ENCODE results near the gene MYL6. TPM values are rescaled to one million over a fixed set of nuclear protein-coding genes. Genes with fewer than 3 reads are reported as not detected.

Gene MYL6
- polyA plus RNA-seq, 3 donors from 2014 or later = 2,998 to 5,712 (median 4,230) TPM

- H3K27me3 Mint-ChIP-seq (ENCODE audit: low read depth in 3 of 3) = peaks cover 10 to 17% (median 10%) of the 10 kb centered on the region in 3 donors
- peak overlapping the region in 1 of 6 donors; percentile 48 for H3K27ac Mint-ChIP-seq
- H3K4me1 Mint-ChIP-seq = peaks cover 47 to 52% of the 10 kb centered on the region in 2 donors
- peaks cover 3 to 8% (median 6%) of the 10 kb centered on the region in 3 donors for H3K36me3 Mint-ChIP-seq
- no peak overlapping the region for H3K4me3 Mint-ChIP-seq
- no peak for DNase-seq
- no peaks in the 10 kb centered on the region for H3K9me3 Mint-ChIP-seq
Observed at GRCh38 chr12:56121204-56121870, 36.8 kb upstream of the MYL6 start.

DNA sequence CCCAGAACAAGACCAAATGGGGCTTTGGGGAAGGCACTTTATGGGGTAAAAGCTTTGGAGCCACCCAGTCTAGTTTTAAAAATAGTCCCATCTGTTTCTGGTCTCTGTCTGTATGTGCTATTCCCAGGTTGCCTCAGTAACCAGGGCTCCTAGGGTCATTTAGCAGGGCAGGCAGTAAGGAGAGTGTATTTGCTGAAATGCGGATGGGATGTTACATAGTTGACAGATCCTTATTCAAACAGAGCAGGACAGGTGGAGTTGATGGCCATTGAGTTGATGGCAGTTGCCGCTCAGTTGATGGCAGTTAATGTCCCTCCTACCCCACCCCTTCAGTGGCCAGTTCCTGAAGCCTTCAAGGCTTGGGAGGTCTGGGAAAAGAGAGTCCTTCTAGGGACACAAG is 35.5 kb upstream of the MYL6 start:
- peaks cover 48 to 52% of the 10 kb centered on the region in 2 donors for H3K4me1 Mint-ChIP-seq
- no peaks in the 10 kb centered on the region for H3K9me3 Mint-ChIP-seq
- H3K4me3 Mint-ChIP-seq = no peak overlapping the region
- peaks cover 2 to 3% (median 3%) of the 10 kb centered on the region in 3 donors for H3K36me3 Mint-ChIP-seq
- peak overlapping the region in 2 of 6 donors; percentile 1 to 56 for H3K27ac Mint-ChIP-seq
- DNase-seq = no peak
- peaks cover 7 to 17% (median 8%) of the 10 kb centered on the region in 3 donors for H3K27me3 Mint-ChIP-seq (ENCODE audit: low read depth in 3 of 3)

DNA sequence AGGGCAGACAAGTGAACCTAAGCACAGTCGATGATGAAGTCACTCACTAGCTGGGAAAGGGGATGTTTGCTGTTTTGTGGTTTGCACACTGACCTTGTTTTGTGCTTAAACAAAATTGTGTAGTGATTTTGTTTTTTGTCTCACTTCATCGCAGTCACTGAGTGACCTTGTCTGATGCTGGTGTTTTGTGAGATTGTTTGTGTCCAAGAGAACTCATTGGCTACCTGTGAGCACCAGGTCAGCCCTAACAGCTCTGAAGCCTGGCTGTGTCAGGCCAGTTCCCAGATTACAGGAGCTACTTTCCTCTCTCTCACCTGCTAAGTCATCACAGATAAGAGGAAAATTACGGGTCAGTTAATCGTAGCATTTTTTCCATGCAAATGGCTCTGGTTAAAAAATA is 34.0 kb upstream of the MYL6 start:
- Mint-ChIP-seq H3K4me3 (peak overlapping the region in 1 of 5 donors; percentile 2), H3K9me3 (no peaks in the 10 kb centered on the region), H3K4me1 (peaks cover 38 to 43% of the 10 kb centered on the region in 2 donors), H3K27me3 (ENCODE audit: low read depth in 3 of 3) (peaks cover 5 to 21% (median 8%) of the 10 kb centered on the region in 3 donors), H3K36me3 (no peaks in the 10 kb centered on the region), H3K27ac (peak overlapping the region in 3 of 6 donors; percentile 2 to 24 (median 18))
- DNase-seq = no peak

- H3K27me3 Mint-ChIP-seq (ENCODE audit: low read depth in 3 of 3) = peaks cover 7 to 21% (median 10%) of the 10 kb centered on the region in 3 donors
- peaks cover 51 to 61% of the 10 kb centered on the region in 2 donors for H3K4me1 Mint-ChIP-seq
- peak overlapping the region; percentile 94 to 98 (median 97) for H3K27ac Mint-ChIP-seq
- no peak for DNase-seq
- H3K36me3 Mint-ChIP-seq = peaks cover 13 to 20% (median 13%) of the 10 kb centered on the region in 3 donors
- peak overlapping the region; percentile 50 to 99 (median 97) for H3K4me3 Mint-ChIP-seq
- H3K9me3 Mint-ChIP-seq = no peaks in the 10 kb centered on the region
Observed at GRCh38 chr12:56126732-56127239, 31.4 kb upstream of the MYL6 start.

- H3K27me3 Mint-ChIP-seq (ENCODE audit: low read depth in 3 of 3) = peaks cover 7 to 21% (median 10%) of the 10 kb centered on the region in 3 donors
- no peak for DNase-seq
- peaks cover 55 to 68% of the 10 kb centered on the region in 2 donors for H3K4me1 Mint-ChIP-seq
- no peaks in the 10 kb centered on the region for H3K9me3 Mint-ChIP-seq
- H3K4me3 Mint-ChIP-seq = peak overlapping the region; percentile 93 to 99 (median 98)
- peaks cover 19 to 27% (median 20%) of the 10 kb centered on the region in 3 donors for H3K36me3 Mint-ChIP-seq
- H3K27ac Mint-ChIP-seq = peak overlapping the region; percentile 94 to 98 (median 97)
Observed at GRCh38 chr12:56127485-56127887, 30.7 kb upstream of the MYL6 start.

- H3K4me3 Mint-ChIP-seq = peak within 1 kb of the TSS; percentile 93 to 99 (median 98)
- peaks cover 7 to 21% (median 10%) of the 10 kb centered on the region in 3 donors for H3K27me3 Mint-ChIP-seq (ENCODE audit: low read depth in 3 of 3)
- no peaks in the 10 kb centered on the region for H3K9me3 Mint-ChIP-seq
- peak within 1 kb of the TSS; percentile 94 to 98 (median 97) for H3K27ac Mint-ChIP-seq
- H3K36me3 Mint-ChIP-seq = peaks cover 21 to 30% (median 21%) of the 10 kb centered on the region in 3 donors
- H3K4me1 Mint-ChIP-seq = peaks cover 55 to 69% of the 10 kb centered on the region in 2 donors
- peak; percentile 98 to 99 (median 99) for DNase-seq
Observed at GRCh38 chr12:56127888-56128669, 30.1 kb upstream of the MYL6 start, which contains the start of gene ESYT1. Gene ESYT1, plus strand, starts transcription at chr12:56128267. Its CDS starts 53 bp downstream, at chr12:56128320.

- Mint-ChIP-seq H3K27ac (peak overlapping the region; percentile 94 to 98 (median 97)), H3K4me3 (peak overlapping the region; percentile 93 to 99 (median 98)), H3K27me3 (ENCODE audit: low read depth in 3 of 3) (peaks cover 10 to 21% (median 11%) of the 10 kb centered on the region in 3 donors), H3K36me3 (peaks cover 21 to 36% (median 25%) of the 10 kb centered on the region in 3 donors), H3K4me1 (peaks cover 57 to 67% of the 10 kb centered on the region in 2 donors), H3K9me3 (no peaks in the 10 kb centered on the region)
- DNase-seq = no peak
Observed at GRCh38 chr12:56128670-56129205, 29.4 kb upstream of the MYL6 start.

DNA sequence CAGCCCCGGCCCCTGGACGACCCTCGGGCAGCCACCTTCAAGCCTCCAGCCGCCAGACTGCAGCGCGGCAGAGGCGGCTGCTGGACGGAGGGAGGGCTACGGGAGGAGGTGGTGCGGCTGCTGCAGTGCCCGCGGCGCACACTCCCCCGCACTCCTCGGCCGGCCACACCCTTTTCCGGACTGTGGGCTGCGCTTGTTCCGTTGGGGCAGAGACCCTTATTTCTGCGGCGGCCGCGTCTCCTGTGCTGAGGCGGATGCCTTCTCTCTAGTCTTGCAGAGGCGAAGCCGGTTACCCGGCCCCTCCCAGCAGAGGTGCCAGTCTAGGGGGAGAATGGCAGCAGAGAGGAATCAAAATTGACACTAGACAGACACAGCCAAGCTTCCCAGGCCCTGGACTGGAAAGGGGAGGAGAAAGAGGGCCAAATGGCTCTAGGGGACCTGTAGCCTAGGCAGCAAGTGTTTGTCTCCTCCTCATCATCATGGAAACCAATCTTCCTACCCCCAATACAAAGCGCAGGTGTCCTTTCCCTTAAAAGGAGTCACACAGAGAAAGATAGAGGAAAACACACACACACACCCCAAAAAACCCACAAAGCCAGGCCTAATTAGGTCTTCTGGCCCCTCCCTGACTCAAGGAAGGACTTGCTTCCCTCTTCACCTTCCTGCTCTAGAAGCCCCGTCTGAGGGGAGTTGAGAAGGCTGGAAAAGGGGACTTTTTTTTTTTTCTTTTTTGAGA is 28.8 kb upstream of the MYL6 start:
- peaks cover 21 to 43% (median 29%) of the 10 kb centered on the region in 3 donors for H3K36me3 Mint-ChIP-seq
- DNase-seq = peak; percentile 84 to 87 (median 85)
- H3K9me3 Mint-ChIP-seq = no peaks in the 10 kb centered on the region
- H3K27me3 Mint-ChIP-seq (ENCODE audit: low read depth in 3 of 3) = peaks cover 10 to 21% (median 11%) of the 10 kb centered on the region in 3 donors
- peak overlapping the region; percentile 94 to 98 (median 97) for H3K27ac Mint-ChIP-seq
- peak overlapping the region; percentile 93 to 99 (median 98) for H3K4me3 Mint-ChIP-seq
- H3K4me1 Mint-ChIP-seq = peaks cover 57 to 60% of the 10 kb centered on the region in 2 donors

DNA sequence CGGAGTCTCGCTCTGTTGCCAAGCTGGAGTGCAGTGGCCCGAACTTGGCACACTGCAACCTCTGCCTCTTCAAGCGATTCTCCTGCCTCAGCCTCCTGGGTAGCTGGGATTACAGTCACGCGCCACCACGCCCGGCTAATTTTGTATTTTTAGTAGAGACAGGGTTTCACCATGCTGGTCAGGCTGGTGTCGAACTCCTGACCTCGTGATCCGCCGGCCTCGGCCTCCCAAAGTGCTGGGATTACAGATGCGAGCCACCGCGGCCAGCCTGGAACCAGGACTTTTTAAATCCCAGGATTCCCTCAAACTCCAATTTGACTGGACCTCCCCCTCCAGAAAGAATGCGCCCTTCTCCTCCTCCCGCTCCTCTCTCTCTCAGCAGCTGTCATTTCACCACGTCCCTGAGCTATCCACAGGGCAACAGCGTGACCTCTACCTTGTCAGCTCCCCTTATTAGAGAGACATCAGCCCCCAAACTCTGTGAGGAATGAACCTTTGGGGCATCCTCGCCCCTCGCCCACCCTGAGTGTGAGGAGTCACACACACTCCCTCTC is 28.1 kb upstream of the MYL6 start:
- no peak for DNase-seq
- H3K36me3 Mint-ChIP-seq = peaks cover 21 to 45% (median 29%) of the 10 kb centered on the region in 3 donors
- H3K27ac Mint-ChIP-seq = peak overlapping the region; percentile 94 to 98 (median 97)
- no peaks in the 10 kb centered on the region for H3K9me3 Mint-ChIP-seq
- peaks cover 10 to 21% (median 11%) of the 10 kb centered on the region in 3 donors for H3K27me3 Mint-ChIP-seq (ENCODE audit: low read depth in 3 of 3)
- H3K4me1 Mint-ChIP-seq = peaks cover 55 to 59% of the 10 kb centered on the region in 2 donors
- peak overlapping the region; percentile 93 to 99 (median 98) for H3K4me3 Mint-ChIP-seq

DNA sequence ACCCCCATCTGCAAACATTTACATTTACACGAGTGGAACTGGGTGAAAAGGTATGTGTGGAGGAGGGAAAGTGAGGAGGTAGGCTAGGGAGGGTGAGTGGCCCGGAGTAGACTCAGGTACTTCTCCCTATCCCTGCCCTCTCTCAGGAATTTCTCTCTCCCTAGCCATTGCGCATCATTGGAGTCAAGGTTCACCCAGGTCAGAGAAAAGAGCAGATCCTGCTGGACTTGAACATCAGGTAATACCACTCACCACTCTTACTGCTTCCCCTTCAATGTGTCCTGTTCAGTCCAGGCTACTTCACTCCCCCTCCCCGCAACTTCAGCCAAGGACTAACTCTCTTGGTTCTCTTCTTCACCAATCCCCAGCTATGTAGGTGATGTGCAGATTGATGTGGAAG is 27.3 kb upstream of the MYL6 start:
- peak overlapping the region; percentile 94 to 98 (median 97) for H3K27ac Mint-ChIP-seq
- peaks cover 25 to 45% (median 30%) of the 10 kb centered on the region in 3 donors for H3K36me3 Mint-ChIP-seq
- H3K4me3 Mint-ChIP-seq = peak overlapping the region; percentile 52 to 98 (median 97)
- no peaks in the 10 kb centered on the region for H3K9me3 Mint-ChIP-seq
- peaks cover 50 to 58% of the 10 kb centered on the region in 2 donors for H3K4me1 Mint-ChIP-seq
- DNase-seq = no peak
- peaks cover 10 to 21% (median 11%) of the 10 kb centered on the region in 3 donors for H3K27me3 Mint-ChIP-seq (ENCODE audit: low read depth in 3 of 3)

DNA sequence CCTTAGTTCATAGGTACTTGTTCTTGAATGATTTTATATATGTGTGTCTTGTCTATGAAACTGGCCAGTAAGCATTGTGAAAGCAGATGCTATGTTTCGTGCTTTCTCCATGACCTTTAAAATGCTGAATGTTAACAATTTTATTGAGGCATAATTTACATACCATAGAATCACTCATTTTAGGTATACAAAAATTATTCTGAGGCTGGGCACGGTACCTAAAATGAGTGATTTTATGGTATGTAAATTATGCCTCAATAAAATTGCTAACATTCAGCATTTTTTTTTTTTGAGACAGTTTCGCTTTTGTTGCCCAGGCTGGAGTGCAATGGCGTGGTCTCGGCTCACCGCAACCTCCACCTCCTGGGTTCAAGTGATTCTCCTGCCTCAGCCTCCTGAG is 23.3 kb upstream of the MYL6 start:
- Mint-ChIP-seq H3K36me3 (peaks cover 49 to 77% (median 52%) of the 10 kb centered on the region in 3 donors), H3K27ac (peak overlapping the region in 1 of 6 donors; percentile 46), H3K4me3 (no peak overlapping the region), H3K27me3 (ENCODE audit: low read depth in 3 of 3) (peaks cover 0 to 4% (median 2%) of the 10 kb centered on the region in 3 donors), H3K4me1 (peaks cover 28 to 38% of the 10 kb centered on the region in 2 donors), H3K9me3 (no peaks in the 10 kb centered on the region)
- DNase-seq = no peak

- peaks cover 39 to 65% (median 44%) of the 10 kb centered on the region in 3 donors for H3K36me3 Mint-ChIP-seq
- peak overlapping the region in 4 of 6 donors; percentile 43 to 72 (median 62) for H3K27ac Mint-ChIP-seq
- H3K9me3 Mint-ChIP-seq = no peaks in the 10 kb centered on the region
- no peak overlapping the region for H3K4me3 Mint-ChIP-seq
- H3K4me1 Mint-ChIP-seq = peaks cover 9 to 26% of the 10 kb centered on the region in 2 donors
- no peak for DNase-seq
- peaks cover 0 to 5% (median 2%) of the 10 kb centered on the region in 3 donors for H3K27me3 Mint-ChIP-seq (ENCODE audit: low read depth in 3 of 3)
Observed at GRCh38 chr12:56137853-56138571, 20.1 kb upstream of the MYL6 start.

Measured in immature natural killer cell (primary cell).